ENCODE data around the gene FAM20A. TPM values are rescaled to one million over a fixed set of nuclear protein-coding genes. Genes with fewer than 3 reads are reported as not detected.
"Not testable (repeated sequence)": the region's sequence is repeated elsewhere in the genome, so short reads cannot be mapped to it uniquely, and the experiment has no call there.

FAM20A gene
- polyA plus RNA-seq, 10 donors = 6.7 to 14.3 (median 7.9) TPM

- no peak for DNase-seq
These were observed 73.9 kb downstream of the FAM20A start for GRCh38 chr17:68527314-68527713.

GRCh38 chr17:68526548-68526947, 74.6 kb downstream of the FAM20A start:
- no peak for DNase-seq

GRCh38 chr17:68522266-68522665, 78.9 kb downstream of the FAM20A start:
- DNase-seq = no peak

- no peak for DNase-seq
These were observed 81.3 kb downstream of the FAM20A start for GRCh38 chr17:68519911-68520310.

GRCh38 chr17:68519051-68519450, 82.1 kb downstream of the FAM20A start:
- DNase-seq = not testable (repeated sequence)

GRCh38 chr17:68518063-68518815, 82.9 kb downstream of the FAM20A start:
- no peak for DNase-seq

- DNase-seq = not testable (repeated sequence)
These were observed 83.6 kb downstream of the FAM20A start for GRCh38 chr17:68517605-68518004.

- no peak for DNase-seq
These were observed 84.4 kb downstream of the FAM20A start for GRCh38 chr17:68516732-68517131.

GRCh38 chr17:68514831-68515635, 86.1 kb downstream of the FAM20A start:
- peak in 1 of 3 donors; percentile 59 for DNase-seq

GRCh38 chr17:68513932-68514331, 87.2 kb downstream of the FAM20A start:
- no peak for DNase-seq

GRCh38 chr17:68512960-68513474, 88.2 kb downstream of the FAM20A start:
- peak in 2 of 3 donors; percentile 73 to 88 for DNase-seq

- DNase-seq = peak; percentile 95 to 100 (median 98)
These were observed 88.8 kb downstream of the FAM20A start, which contains the start of gene PRKAR1A for GRCh38 chr17:68512247-68512959. Gene PRKAR1A (plus strand): TSS chr17:68512430. CDS start chr17:68515400, 2,970 bp downstream.

GRCh38 chr17:68511671-68512246, 89.4 kb downstream of the FAM20A start:
- peak; percentile 84 to 96 (median 89) for DNase-seq

- no peak for DNase-seq
These were observed 89.9 kb downstream of the FAM20A start for GRCh38 chr17:68511254-68511670.

- DNase-seq = peak; percentile 63 to 75 (median 67)
These were observed 91.8 kb downstream of the FAM20A start for GRCh38 chr17:68509141-68510057.

- DNase-seq = no peak
These were observed 93.6 kb downstream of the FAM20A start for GRCh38 chr17:68507576-68507975.

- no peak for DNase-seq
These were observed 95.2 kb downstream of the FAM20A start for GRCh38 chr17:68505951-68506350.

GRCh38 chr17:68501074-68501473, 100.1 kb downstream of the FAM20A start:
- DNase-seq = no peak

GRCh38 chr17:68499587-68499986, 101.6 kb downstream of the FAM20A start:
- DNase-seq = no peak

Measured in muscle of back (tissue), 11 donors.